ENCODE results near the gene DHRS9.
"Not testable (repeated sequence)": the region's sequence is repeated elsewhere in the genome, so short reads cannot be mapped to it uniquely, and the experiment has no call there.

The DHRS9 gene

DNA sequence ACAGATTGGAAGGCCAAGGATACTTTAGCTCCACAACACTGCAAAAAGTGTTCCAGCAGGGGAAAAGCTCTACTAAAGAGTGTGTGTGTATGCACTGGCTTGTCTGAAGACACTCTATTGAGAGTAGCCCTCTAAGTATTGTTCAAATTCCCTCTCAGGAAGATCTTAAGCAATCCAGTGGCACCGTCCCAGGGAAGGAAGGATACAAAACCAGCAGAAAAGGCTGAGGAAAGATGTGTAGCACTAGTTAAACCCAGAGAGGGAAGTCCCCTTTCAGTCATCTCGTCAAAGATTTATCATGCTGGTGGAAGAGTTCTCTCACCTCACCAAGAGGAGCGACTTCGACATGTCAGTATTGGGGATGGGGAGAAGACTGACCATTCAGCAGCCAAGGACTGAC is 50.5 kb downstream of the DHRS9 start:
- Mint-ChIP-seq H3K27ac (no peak overlapping the region), H3K9me3 (ENCODE audit: low read depth) (no peaks in the 10 kb centered on the region), H3K4me1 (ENCODE audit: low read depth) (no peaks in the 10 kb centered on the region), H3K36me3 (no peaks in the 10 kb centered on the region), H3K27me3 (peaks cover 4% of the 10 kb centered on the region), H3K4me3 (no peak overlapping the region)

DNA sequence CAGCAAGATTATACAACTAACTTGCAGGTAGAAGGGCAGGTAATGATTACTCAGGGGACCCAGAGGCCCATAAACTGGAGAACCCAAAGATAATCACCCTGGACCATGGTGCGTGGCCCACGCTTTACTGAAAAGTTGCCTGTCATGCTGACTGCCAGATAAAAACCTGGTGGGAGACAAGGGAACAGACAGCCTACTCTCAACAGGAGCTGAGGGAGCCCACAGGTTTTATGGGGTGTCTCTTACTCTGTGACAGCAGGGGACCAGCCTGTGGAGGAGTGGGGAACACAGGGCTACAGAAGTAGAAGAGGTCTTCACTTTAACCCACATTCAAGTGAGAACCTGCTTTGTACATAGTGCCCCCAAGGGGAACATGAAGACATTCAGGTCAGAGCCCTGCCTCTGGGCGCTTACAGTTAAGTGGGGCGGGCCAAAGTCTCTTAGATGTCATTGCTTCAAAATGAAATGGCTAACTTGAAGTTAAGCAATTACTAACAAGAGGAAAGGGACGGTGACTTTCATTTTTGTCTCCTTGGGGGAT is 60.4 kb downstream of the DHRS9 start:
- H3K4me3 Mint-ChIP-seq, result no peak overlapping the region
- H3K4me1 Mint-ChIP-seq (ENCODE audit: low read depth), result peaks cover 1% of the 10 kb centered on the region
- H3K36me3 Mint-ChIP-seq, result no peaks in the 10 kb centered on the region

DNA sequence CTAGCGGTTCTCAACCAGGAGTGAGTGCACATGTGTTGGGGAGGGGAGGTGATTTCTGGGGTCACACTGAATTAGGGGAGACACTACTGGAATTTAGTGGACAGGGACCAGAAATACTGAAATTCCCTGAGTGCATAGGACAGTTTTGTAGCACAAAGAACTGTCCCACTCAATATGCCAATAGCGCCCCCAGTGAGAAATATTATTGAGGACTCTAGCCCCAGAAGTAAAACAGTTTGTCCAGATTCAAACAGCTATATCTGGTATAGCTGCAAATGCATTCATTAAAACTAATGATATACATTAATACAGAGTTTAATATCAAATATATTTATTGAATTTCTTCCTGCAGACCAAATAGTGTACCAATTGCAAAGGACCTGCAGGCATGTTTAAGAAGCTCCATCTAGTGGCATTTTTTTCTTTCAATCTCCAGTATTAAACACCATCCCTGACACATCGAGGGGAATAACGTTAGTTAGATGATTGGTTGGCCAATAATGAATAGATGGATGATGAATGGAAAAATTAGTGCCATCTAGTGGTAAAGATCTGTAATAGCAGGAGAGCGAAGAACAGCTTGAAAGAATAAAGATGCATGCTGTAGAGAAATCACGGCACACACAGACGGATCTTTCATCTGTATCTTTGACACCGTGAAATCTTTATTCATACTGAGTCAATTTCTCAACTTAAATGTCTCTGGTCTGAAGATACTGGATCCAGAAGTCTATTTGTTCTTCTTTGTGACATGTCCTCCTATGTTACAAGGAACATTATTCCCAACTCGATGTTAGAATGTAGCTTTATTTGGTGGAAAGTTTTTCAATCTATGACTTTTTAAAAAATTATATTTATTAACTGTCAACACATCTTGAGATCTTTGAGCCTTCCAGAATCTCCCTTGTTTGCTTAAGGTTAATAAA is 62.5 kb downstream of the DHRS9 start:
- no peaks in the 10 kb centered on the region for H3K36me3 Mint-ChIP-seq
- H3K27me3 Mint-ChIP-seq, result no peaks in the 10 kb centered on the region
- no peak overlapping the region for H3K27ac Mint-ChIP-seq
- peaks cover 1% of the 10 kb centered on the region for H3K4me1 Mint-ChIP-seq (ENCODE audit: low read depth)
- H3K9me3 Mint-ChIP-seq (ENCODE audit: low read depth), result no peaks in the 10 kb centered on the region
- H3K4me3 Mint-ChIP-seq, result no peak overlapping the region

More for the DNA sequence above, 60.4 kb downstream of the DHRS9 start:
- H3K9me3 Mint-ChIP-seq (ENCODE audit: low read depth), result no peaks in the 10 kb centered on the region
- no peak overlapping the region for H3K27ac Mint-ChIP-seq
- H3K27me3 Mint-ChIP-seq, result no peaks in the 10 kb centered on the region

DNA sequence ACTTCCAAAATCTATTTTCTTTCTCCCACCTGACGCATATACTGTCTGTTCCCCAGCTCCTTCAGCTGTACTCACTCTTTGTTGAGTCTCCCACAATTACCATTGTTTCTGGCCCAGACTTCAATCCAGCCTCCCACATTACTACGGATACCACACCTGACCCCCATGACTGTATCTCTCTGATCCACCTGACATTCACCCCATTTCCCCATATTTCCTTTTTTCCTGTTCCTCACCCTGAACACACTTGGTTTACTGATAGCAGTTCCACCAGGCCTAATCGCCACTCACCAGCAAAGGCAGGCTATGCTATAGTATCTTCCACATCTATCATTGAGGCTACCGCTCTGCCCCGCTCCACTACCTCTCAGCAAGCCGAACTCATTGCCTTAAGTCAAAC is 64.9 kb downstream of the DHRS9 start:
- not testable (repeated sequence) for H3K4me1 Mint-ChIP-seq (ENCODE audit: low read depth); H3K27me3 Mint-ChIP-seq; H3K27ac Mint-ChIP-seq; H3K4me3 Mint-ChIP-seq; H3K9me3 Mint-ChIP-seq (ENCODE audit: low read depth); H3K36me3 Mint-ChIP-seq

DNA sequence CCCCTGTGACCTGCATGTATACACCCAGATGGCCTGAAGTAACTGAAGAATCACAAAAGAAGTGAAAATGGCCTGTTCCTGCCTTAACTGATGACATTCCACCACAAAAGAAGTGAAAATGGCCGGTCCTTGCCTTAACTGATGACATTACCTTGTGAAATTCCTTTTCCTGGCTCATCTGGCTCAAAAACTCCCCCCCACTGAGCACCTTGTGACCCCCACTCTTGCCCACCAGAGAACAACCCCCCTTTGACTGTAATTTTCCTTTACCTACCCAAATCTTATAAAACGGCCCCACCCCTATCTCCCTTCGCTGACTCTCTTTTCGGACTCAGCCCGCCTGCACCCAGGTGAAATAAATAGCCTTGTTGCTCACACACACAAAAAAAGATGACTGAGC is 67.1 kb downstream of the DHRS9 start:
- not testable (repeated sequence) for H3K36me3 Mint-ChIP-seq; H3K4me3 Mint-ChIP-seq; H3K27ac Mint-ChIP-seq; H3K4me1 Mint-ChIP-seq (ENCODE audit: low read depth); H3K9me3 Mint-ChIP-seq (ENCODE audit: low read depth); H3K27me3 Mint-ChIP-seq

DNA sequence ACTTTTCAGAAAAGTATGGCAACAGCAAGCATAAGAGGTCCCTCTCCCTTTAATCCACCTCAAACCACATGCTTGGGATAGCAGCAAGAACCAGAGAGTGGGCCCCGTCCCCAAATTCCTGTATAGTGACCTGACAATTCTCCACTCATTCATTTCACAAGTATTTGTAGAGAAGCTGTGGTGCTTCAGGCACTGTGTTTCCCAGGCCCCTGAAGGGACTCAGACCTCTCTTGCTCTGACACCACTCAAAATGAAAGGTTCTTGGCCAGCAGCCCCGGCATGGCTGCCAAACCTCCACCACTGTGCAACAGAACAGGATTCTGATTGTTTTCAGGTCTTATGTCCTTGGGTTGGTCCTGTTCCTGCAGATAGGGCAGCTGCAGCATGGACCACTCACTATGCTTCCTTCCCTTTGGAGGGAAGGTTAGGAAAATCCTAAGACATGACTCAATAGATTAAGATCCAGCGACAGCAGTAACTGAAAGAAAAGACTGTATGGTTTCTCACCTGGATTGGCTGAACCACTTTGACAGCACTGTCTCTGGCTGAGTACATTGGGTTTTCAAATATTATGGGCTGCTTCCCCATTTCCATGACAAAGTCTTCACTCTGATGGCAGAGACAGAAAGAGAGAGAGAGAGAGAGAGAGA is 67.6 kb downstream of the DHRS9 start:
- no peak overlapping the region for H3K27ac Mint-ChIP-seq

DNA sequence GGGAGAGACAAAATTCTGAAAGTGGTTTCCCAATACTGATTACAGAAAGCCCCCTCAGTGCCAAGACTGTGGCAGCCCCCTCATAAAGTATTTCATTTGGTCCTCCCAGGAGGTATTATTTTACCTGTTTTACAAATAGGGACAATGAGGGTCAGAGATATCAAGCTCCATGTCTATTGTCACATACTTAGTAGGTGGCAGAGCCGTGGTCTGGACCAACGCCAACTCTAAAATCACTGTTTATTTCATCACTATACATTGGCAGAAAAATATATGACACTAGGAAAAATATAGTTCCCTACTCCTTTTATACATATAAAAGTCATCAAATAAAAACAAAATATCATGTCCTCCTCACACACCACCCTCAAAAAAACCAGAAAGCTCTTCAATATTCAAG is 68.6 kb downstream of the DHRS9 start:
- H3K27ac Mint-ChIP-seq, result no peak overlapping the region
- no peaks in the 10 kb centered on the region for H3K36me3 Mint-ChIP-seq

More for the DNA sequence above, 67.6 kb downstream of the DHRS9 start:
- Mint-ChIP-seq H3K36me3 (no peaks in the 10 kb centered on the region), H3K4me3 (no peak overlapping the region), H3K27me3 (no peaks in the 10 kb centered on the region), H3K4me1 (ENCODE audit: low read depth) (no peaks in the 10 kb centered on the region), H3K9me3 (ENCODE audit: low read depth) (no peaks in the 10 kb centered on the region)

DNA sequence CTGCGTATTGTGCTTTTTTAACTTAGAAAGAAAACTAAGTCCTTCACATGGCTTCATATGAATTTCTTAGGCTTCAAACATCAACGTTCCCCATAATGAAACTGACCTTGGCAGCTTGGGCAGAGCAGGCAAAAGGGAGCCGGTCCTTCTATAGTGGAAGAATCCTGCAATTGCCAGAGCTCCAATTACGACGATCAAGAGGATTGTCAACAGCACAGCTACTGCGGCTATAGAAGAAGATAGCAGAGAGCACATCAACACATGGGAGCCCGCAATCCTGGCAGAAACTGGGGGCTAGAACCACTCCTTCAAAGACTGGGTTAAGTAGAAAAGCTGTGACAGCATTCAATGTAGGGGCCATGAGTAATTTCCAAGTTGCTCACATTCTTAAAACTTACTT is 69.8 kb downstream of the DHRS9 start:
- Mint-ChIP-seq H3K9me3 (ENCODE audit: low read depth) (no peaks in the 10 kb centered on the region), H3K4me3 (no peak overlapping the region), H3K36me3 (no peaks in the 10 kb centered on the region)

More for the DNA sequence above, 68.6 kb downstream of the DHRS9 start:
- no peaks in the 10 kb centered on the region for H3K27me3 Mint-ChIP-seq
- no peak overlapping the region for H3K4me3 Mint-ChIP-seq
- H3K9me3 Mint-ChIP-seq (ENCODE audit: low read depth), result no peaks in the 10 kb centered on the region
- no peaks in the 10 kb centered on the region for H3K4me1 Mint-ChIP-seq (ENCODE audit: low read depth)

DNA sequence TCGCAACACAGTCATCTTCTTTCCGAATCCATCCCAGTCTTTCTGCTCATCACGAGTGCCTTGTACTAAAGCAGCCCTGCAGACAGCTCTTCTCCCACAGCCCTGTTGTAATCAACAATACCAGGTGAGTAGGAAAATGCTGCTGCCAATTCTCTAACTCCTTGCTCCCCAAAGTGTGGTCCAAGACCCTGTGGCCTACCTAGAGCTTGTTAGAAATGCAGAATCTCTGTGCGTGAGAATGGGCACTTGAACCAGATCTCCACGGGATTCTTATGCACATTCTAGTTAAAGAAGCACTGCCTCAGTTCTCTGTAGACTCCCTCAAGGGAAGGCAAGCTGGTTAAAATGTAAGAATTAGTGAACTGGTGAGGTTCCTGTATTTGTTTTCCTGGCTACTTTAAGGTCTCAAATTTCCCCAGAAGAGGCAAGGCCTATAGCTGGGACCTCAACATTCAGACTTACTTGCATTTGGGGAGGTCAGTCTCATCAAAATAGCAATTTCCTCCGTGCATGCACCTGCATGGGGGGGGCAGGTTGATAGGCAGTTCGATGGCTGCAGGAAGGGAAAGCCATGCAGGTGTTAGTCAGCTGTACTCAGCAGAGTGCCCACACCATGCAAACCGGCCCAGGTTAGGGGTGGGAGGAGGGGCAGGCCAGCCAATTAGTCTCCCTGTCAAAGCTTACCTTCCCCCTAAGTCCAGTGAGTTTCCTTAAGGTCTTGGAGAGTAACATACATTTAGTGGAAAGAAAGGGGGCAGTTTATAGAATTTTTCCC is 70.8 kb downstream of the DHRS9 start:
- Mint-ChIP-seq H3K9me3 (ENCODE audit: low read depth) (no peaks in the 10 kb centered on the region), H3K27me3 (no peaks in the 10 kb centered on the region), H3K27ac (no peak overlapping the region), H3K4me3 (no peak overlapping the region), H3K36me3 (no peaks in the 10 kb centered on the region), H3K4me1 (ENCODE audit: low read depth) (no peaks in the 10 kb centered on the region)

More for the DNA sequence above, 69.8 kb downstream of the DHRS9 start:
- Mint-ChIP-seq H3K27ac (no peak overlapping the region), H3K4me1 (ENCODE audit: low read depth) (no peaks in the 10 kb centered on the region), H3K27me3 (no peaks in the 10 kb centered on the region)

DNA sequence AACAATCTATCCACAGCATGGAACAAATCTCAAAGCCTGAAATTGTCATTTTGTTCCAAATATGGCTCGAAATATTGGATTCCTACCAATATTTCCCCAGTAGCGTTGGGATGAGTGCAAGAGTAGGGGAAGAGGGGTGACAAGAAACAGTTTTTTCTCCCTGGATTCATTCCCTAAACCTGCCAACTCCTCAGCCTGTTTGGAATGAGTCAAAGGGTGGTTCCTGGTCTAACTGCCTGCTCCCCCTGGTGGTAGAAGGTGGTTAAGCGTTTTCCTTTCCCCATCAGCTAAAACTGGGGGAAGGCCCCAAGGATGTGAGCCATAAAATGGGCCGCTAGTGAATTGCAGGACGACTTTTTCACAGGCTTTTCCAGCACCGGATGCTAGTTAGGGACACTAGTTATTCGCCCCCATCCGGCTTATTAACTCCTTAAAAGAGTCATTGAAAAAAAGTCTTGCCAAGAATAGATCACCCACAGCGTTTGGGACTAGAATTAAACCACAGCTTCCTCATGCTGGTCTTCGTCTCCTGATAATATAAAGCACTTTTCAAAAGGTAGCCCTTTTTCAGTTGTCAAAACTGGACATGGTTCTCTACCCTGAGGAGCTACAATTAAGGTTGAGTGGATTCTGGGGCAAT is 72.5 kb downstream of the DHRS9 start:
- H3K27me3 Mint-ChIP-seq, result no peaks in the 10 kb centered on the region
- H3K4me1 Mint-ChIP-seq (ENCODE audit: low read depth), result no peaks in the 10 kb centered on the region
- H3K4me3 Mint-ChIP-seq, result no peak overlapping the region
- no peaks in the 10 kb centered on the region for H3K36me3 Mint-ChIP-seq
- no peaks in the 10 kb centered on the region for H3K9me3 Mint-ChIP-seq (ENCODE audit: low read depth)
- H3K27ac Mint-ChIP-seq, result no peak overlapping the region

DNA sequence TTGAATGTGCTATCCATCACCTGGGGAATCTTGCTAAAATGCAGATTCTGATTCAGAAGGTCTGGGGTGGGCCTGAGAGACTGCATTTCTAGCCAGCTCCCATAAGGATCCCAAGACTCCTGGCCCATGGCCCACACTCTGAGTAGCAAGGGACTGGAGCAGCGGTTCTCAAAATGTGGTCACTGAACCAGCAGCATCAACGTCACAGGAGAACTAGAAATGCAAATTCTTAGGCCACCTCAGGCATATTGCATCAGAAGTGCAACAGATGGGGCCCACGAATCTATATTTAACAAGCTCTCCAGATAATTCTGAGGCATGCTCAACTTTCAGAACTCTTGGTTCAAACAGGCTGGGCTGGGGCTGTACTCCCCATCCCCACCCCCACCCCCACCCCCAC is 74.6 kb downstream of the DHRS9 start:
- H3K4me1 Mint-ChIP-seq (ENCODE audit: low read depth), result no peaks in the 10 kb centered on the region
- H3K36me3 Mint-ChIP-seq, result no peaks in the 10 kb centered on the region
- H3K4me3 Mint-ChIP-seq, result no peak overlapping the region
- no peak overlapping the region for H3K27ac Mint-ChIP-seq
- H3K9me3 Mint-ChIP-seq (ENCODE audit: low read depth), result no peaks in the 10 kb centered on the region
- peaks cover 3% of the 10 kb centered on the region for H3K27me3 Mint-ChIP-seq

All from activated naive CD8-positive, alpha-beta T cell (primary cell).